GM12878 (cell line): ENCODE data around the gene CDC45. TPM values are rescaled to one million over a fixed set of nuclear protein-coding genes. Genes with fewer than 3 reads are reported as not detected.

Source experiments
- ATAC-seq: fragments of 200-7000 bp; cut with Tn5 transposase; 3 replicates; pipeline ENCODE4 v1.9.1; 2020; ENCODE audit warnings: mild to moderate bottlenecking, moderate library complexity
- BruUV-seq: library from RNA; stranded (reverse); fragments of 400-500 nt; replicated peaks from 2 replicates; lab custom pipeline; 2021; lab: Mats Ljungman, UMichigan
- CTCF ChIA-PET: fragments of 300-600 bp; sonication (Branson Sonifier 250); formaldehyde crosslinking; extraction: SDS; loops from one replicate; lab custom pipeline; 2021; ENCODE audit warnings: inconsistent platforms; lab: Yijun Ruan, JAX
- POLR2A ChIA-PET: fragments of 350-600 bp; formaldehyde crosslinking; extraction: SDS; loops from one replicate; lab custom pipeline; 2021; ENCODE audit warnings: inconsistent platforms; lab: Charles Lee
- RAD21 ChIA-PET: fragments of 300-600 bp; sonication (Branson Sonifier 250); formaldehyde crosslinking; loops from one replicate; lab custom pipeline; 2023; ENCODE audit warnings: antibody characterized with exemption; ENCODE audit not compliant: unreplicated experiment; lab: Charles Lee
- SMC1A ChIA-PET: fragments of 300-600 bp; sonication (Branson Sonifier 250); formaldehyde crosslinking; loops from one replicate; lab custom pipeline; 2023; ENCODE audit not compliant: unreplicated experiment, uncharacterized antibody; lab: Charles Lee
- DNase-seq: peaks from one replicate; pipeline ENCODE4 v3.0.0-alpha.2; 2011; ENCODE audit warnings: low read depth, low spot score
- FAIRE-seq: peaks from 3 replicates; lab custom pipeline; 2011; peaks lifted over from hg19 to GRCh38; lab: Jason Lieb, UNC
- H2AFZ ChIP-seq: 2 replicates; pipeline ENCODE4 v1.6.0; 2011; ENCODE audit warnings: low read depth, low read length, control low read depth; ENCODE audit not compliant: control insufficient read depth
- H3K27ac ChIP-seq: 2 replicates; pipeline ENCODE4 v1.5.1; 2011; ENCODE audit warnings: control low read depth; ENCODE audit not compliant: control insufficient read depth, insufficient read depth
- H3K27me3 ChIP-seq, 2 experiments: replicated peaks in 1 of 2; 2 replicates each; pipeline versions ENCODE4 v1.6.0 to v1.6.1; 2011; ENCODE audit warnings: low read length in 1 of 2; ENCODE audit not compliant: control insufficient read depth in 2 of 2, insufficient read depth in 2 of 2
- H3K36me3 ChIP-seq, 2 experiments: 2 replicates each; pipeline ENCODE4 v1.5.1; 2011; ENCODE audit warnings: low read length in 1 of 2; ENCODE audit not compliant: control insufficient read depth in 2 of 2, insufficient read depth in 2 of 2
- H3K4me1 ChIP-seq: 2 replicates; pipeline ENCODE4 v1.6.1; 2011; ENCODE audit warnings: mild to moderate bottlenecking, low read length, moderate library complexity, mixed read lengths; ENCODE audit not compliant: control insufficient read depth, insufficient read depth
- H3K4me2 ChIP-seq: 2 replicates; pipeline ENCODE4 v1.6.0; 2011; ENCODE audit warnings: control low read depth; ENCODE audit not compliant: control insufficient read depth, insufficient read depth
- H3K4me3 ChIP-seq: fragments of 200-600 bp; sonication (generic); 2 replicates; pipeline ENCODE4 v1.5.1; 2016
- H3K79me2 ChIP-seq: 2 replicates; pipeline ENCODE4 v1.6.0; 2011; ENCODE audit warnings: low read length; ENCODE audit not compliant: control insufficient read depth, insufficient read depth
- H3K9ac ChIP-seq: 2 replicates; pipeline ENCODE4 v1.8.0; 2011; ENCODE audit warnings: low read length, control low read depth, mixed read lengths; ENCODE audit not compliant: control insufficient read depth, insufficient read depth
- H3K9me3 ChIP-seq: replicated peaks from 3 replicates; pipeline ENCODE4 v1.5.1; 2011; ENCODE audit warnings: mild to moderate bottlenecking, low read length; ENCODE audit not compliant: control insufficient read depth, insufficient read depth
- H4K20me1 ChIP-seq: 2 replicates; pipeline ENCODE4 v1.6.0; 2011; ENCODE audit not compliant: control insufficient read depth, insufficient read depth
- CTCF ChIP-seq, 3 experiments: IDR thresholded peaks in 2 of 3; conservative IDR thresholded peaks in 1 of 3; 2 replicates each; pipeline ENCODE4 v1.5.1; 2011; ENCODE audit warnings: low read depth in 3 of 3, low read length in 3 of 3, mild to moderate bottlenecking in 3 of 3, control low read depth in 2 of 3, moderate library complexity in 2 of 3, inconsistent platforms in 1 of 3, mixed read lengths in 1 of 3; ENCODE audit not compliant: control insufficient read depth in 2 of 3, insufficient read depth in 1 of 3; ENCODE audit errors: extremely low read depth in 1 of 3
- ZBTB4 ChIP-seq: fragments of 450-650 bp; formaldehyde crosslinking; IDR thresholded peaks from 2 replicates; pipeline ENCODE4 v1.4.0; 2022; ENCODE audit warnings: mild to moderate bottlenecking, moderate library complexity
- WGBS: methylation state at CpG from one replicate; pipeline ENCODE4 v1.1.6; 2016; ENCODE audit warnings: low lambda C conversion rate; ENCODE audit not compliant: insufficient replicate concordance, insufficient coverage; ENCODE audit errors: missing lambda C conversion rate; 5-methylcytosine and 5-hydroxymethylcytosine counted together
- in situ Hi-C: fragments of 300-500 bp; cut with MboI; formaldehyde crosslinking; loops from 9 replicates; pipeline ENCODE4 v1.14.3; 2018; ENCODE audit warnings: mixed read lengths
- intact Hi-C: fragments of 100-400 bp; cut with micrococcal nuclease; formaldehyde crosslinking; loops from one replicate; pipeline ENCODE4 v1.14.2; 2022; ENCODE audit not compliant: unreplicated experiment
- polyA plus RNA-seq, 11 experiments: library from polyadenylated mRNA; depleted of rRNA in 4 of 11; unstranded in 6 of 11; stranded (reverse) in 5 of 11; fragments of >200 nt; fragmentation: Nextera tagmentation in 4 of 11; fragmentation: Illumina TruSeq in 1 of 11; extraction: Ambion mirVana in 4 of 11; extraction: Trizol in 1 of 11; gene quantifications; 1 replicate in 1 of 11; 2 replicates in 10 of 11; pipeline versions ENCODE4 v1.2.1 to v1.2.3, GENCODE V29; 2011 to 2016; ENCODE audit warnings: inconsistent platforms in 2 of 11, missing spikeins in 2 of 11, low read depth in 1 of 11
- total RNA-seq, 4 experiments: library from RNA; depleted of rRNA in 3 of 4; stranded (reverse); fragments of >200 nt in 3 of 4; fragmentation: Illumina TruSeq in 1 of 4; extraction: Trizol in 1 of 4; gene quantifications; 2 replicates each; pipeline versions ENCODE4 v1.2.1 to v1.2.3, GENCODE V29; 2013 to 2021

Gene CDC45
- total and polyA plus RNA-seq, 10 of the 15 experiments (the other 5 are each of a cell fraction or from before 2014, with no cell fraction given) = 40.8 to 88.5 (median 54.2) TPM

- RAD21 ChIA-PET = interaction anchor here (0.7 to 2.9 kb wide), 4 partner anchors 156 to 329 kb away, joined by 3 to 11 read pairs (median 4); partner anchors contain the start of genes ESS2 and SLC25A1
- BruUV-seq = no TSS peak
These were observed 6.1 kb upstream of the CDC45 start for GRCh38 chr22:19473578-19473977.

More at GRCh38 chr22:19473578-19473977, 6.1 kb upstream of the CDC45 start:
- ATAC-seq (peak; percentile 28; the same call in 2 of the 3 replicates), FAIRE-seq (no peak), DNase-seq (no peak)
- CTCF ChIA-PET = interaction anchor here (1.0 to 3.1 kb wide), 12 partner anchors 8 to 326 kb away, joined by 3 to 24 read pairs (median 3); partner anchors contain the start of gene SLC25A1
- H3K4me1 ChIP-seq = no peaks in the 10 kb centered on the region
- H3K9me3 ChIP-seq = no peaks in the 10 kb centered on the region
- H3K79me2 ChIP-seq = peaks cover 23% of the 10 kb centered on the region
- POLR2A ChIA-PET = no interaction called here
- H3K9ac ChIP-seq = no peak overlapping the region
- WGBS = 72% methylated on average over 3 of the region's 3 CpGs
- TF ChIP-seq ZBTB4 (no peak), CTCF (IDR thresholded peaks at IDR 0.05 in 2 of 3, conservative IDR thresholded peaks at IDR 0.05 in 1 of 3; ENCODE audit: control insufficient read depth in 2 of 3, extremely low read depth in 1 of 3, insufficient read depth in 1 of 3, low read depth in 3 of 3, low read length in 3 of 3) (peak in 1 of 3 experiments; percentile 5; a peak in 2 of 6 replicates)
- no peak overlapping the region for H3K27ac ChIP-seq
- H2AFZ ChIP-seq = no peak overlapping the region
- no peak overlapping the region for H3K4me2 ChIP-seq
- in situ Hi-C loops = no loop called here
- SMC1A ChIA-PET = interaction anchor here (1.2 to 1.4 kb wide), 2 partner anchors 155 to 173 kb away, joined by 4 to 7 read pairs; no protein-coding TSS in a partner anchor
- H3K36me3 ChIP-seq = peaks cover 28 to 31% of the 10 kb centered on the region in 2 experiments
- H3K27me3 ChIP-seq = no peaks in the 10 kb centered on the region
- no peaks in the 10 kb centered on the region; the same call in 1 of the 2 replicates for H4K20me1 ChIP-seq
- intact Hi-C loops = loop anchor here (10.0 kb wide), 2 partner anchors 161 to 179 kb away; partner anchors contain the start of gene CLTCL1
- H3K4me3 ChIP-seq = no peak overlapping the region
